ENCODE results near the gene SCRT2.

SCRT2 gene

DNA sequence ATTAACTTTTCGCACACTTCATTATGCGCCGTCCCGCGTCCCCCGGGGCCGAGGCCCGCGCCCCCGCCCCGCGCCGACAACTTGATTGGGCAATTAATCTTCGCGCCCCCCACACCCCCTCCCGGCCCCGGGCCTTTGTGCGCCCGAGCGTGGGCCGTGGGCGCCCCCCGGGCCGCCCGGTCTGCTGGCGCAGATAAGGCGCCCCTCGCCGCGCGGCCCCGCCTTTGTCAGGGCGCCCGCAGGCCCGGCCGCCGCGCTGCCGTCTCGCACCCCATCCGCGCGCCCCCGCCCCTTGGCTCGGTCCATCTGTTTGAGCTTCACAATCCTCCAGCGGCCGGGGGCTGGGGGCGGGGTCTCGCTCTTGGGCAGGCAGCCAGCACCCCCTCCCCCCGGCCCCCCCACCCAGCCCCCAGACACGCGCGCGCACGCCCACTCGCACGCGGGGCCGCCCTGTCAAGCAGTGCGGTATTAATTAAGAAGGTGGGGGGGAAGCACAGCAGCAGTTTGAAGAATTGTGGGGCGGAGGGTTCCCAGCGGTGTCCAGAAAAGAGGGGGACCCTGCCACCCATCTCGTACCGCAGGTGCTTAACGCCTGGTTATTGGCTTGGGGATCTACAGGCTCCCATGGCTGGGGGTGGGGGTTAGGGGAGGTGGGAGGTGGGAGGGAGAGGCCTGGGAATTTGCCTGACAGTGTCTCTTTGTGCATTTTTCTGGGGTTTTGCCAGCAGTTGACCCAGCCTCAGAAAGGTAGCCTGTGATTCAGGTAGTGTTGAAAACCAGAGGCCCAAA is 34.6 kb upstream of the SCRT2 start:
- Histone ChIP-seq H2AFZ (ENCODE audit: low read depth, low read length) (no peak overlapping the region), H4K8ac (ENCODE audit: low read length) (no peak overlapping the region), H3K9ac (ENCODE audit: low read length) (no peak overlapping the region), H3K36me3 (ENCODE audit: control insufficient read depth in 1 of 2, insufficient read depth in 2 of 2, low read depth in 1 of 2, low read length in 2 of 2) (no peaks in the 10 kb centered on the region), H3K27me3 (ENCODE audit: control insufficient read depth in 1 of 2, insufficient read depth in 1 of 2, low read length in 2 of 2) (peaks cover 47 to 60% of the 10 kb centered on the region in 2 experiments), H3K4ac (ENCODE audit: low read depth in 1 of 2, low read length in 2 of 2) (no peak overlapping the region), H4K91ac (ENCODE audit: low read length) (no peak overlapping the region), H2BK5ac (ENCODE audit: low read depth, low read length, poor library complexity, severe bottlenecking) (no peak overlapping the region), H3K4me1 (ENCODE audit: control insufficient read depth, insufficient read depth, low read depth, low read length) (no peaks in the 10 kb centered on the region), H3K4me2 (ENCODE audit: low read length, poor library complexity, severe bottlenecking) (no peak overlapping the region), H3K18ac (ENCODE audit: low read depth in 1 of 2, low read length in 2 of 2) (no peak overlapping the region), H2BK12ac (ENCODE audit: low read length in 2 of 2) (no peak overlapping the region), H3K14ac (ENCODE audit: low read length in 2 of 2) (no peak overlapping the region), H3K4me3 (ENCODE audit: insufficient read depth in 1 of 2, low read depth in 1 of 2, low read length in 2 of 2) (no peak overlapping the region), H3K27ac (ENCODE audit: low read length, poor library complexity, severe bottlenecking) (no peak overlapping the region), H3K79me1 (replicated peaks; ENCODE audit: low read length, poor library complexity, severe bottlenecking) (no peaks in the 10 kb centered on the region), H2BK15ac (ENCODE audit: low read depth, poor library complexity, severe bottlenecking) (no peak overlapping the region), H3K23ac (ENCODE audit: low read length in 2 of 2) (no peak overlapping the region), H3K9me3 (ENCODE audit: control insufficient read depth, low read length) (peaks cover 24% of the 10 kb centered on the region), H2BK120ac (ENCODE audit: low read depth, low read length) (no peak overlapping the region), H2AK5ac (ENCODE audit: low read length, severe bottlenecking) (no peak overlapping the region)
- 11% methylated on average over 58 of the region's 65 CpGs for WGBS
- DNase-seq, result no peak

GRCh38 chr20:709423-709822 is 33.8 kb upstream of the SCRT2 start:
- H3K9me3 ChIP-seq (ENCODE audit: control insufficient read depth, low read length), result peaks cover 21% of the 10 kb centered on the region
- 68% methylated on average over 20 of the region's 20 CpGs for WGBS
- H2BK12ac ChIP-seq (ENCODE audit: low read length in 2 of 2), result no peak overlapping the region
- no peak overlapping the region for H4K8ac ChIP-seq (ENCODE audit: low read length)
- H4K91ac ChIP-seq (ENCODE audit: low read length), result no peak overlapping the region
- no peaks in the 10 kb centered on the region for H3K4me1 ChIP-seq (ENCODE audit: control insufficient read depth, insufficient read depth, low read depth, low read length)
- no peak overlapping the region for H2BK5ac ChIP-seq (ENCODE audit: low read depth, low read length, poor library complexity, severe bottlenecking)
- H3K18ac ChIP-seq (ENCODE audit: low read depth in 1 of 2, low read length in 2 of 2), result no peak overlapping the region
- no peak for DNase-seq
- no peak overlapping the region for H3K4me2 ChIP-seq (ENCODE audit: low read length, poor library complexity, severe bottlenecking)
- H2BK120ac ChIP-seq (ENCODE audit: low read depth, low read length), result no peak overlapping the region
- H3K27ac ChIP-seq (ENCODE audit: low read length, poor library complexity, severe bottlenecking), result no peak overlapping the region
- no peak overlapping the region for H2AFZ ChIP-seq (ENCODE audit: low read depth, low read length)
- H2BK15ac ChIP-seq (ENCODE audit: low read depth, poor library complexity, severe bottlenecking), result no peak overlapping the region
- H3K9ac ChIP-seq (ENCODE audit: low read length), result no peak overlapping the region
- H3K27me3 ChIP-seq (ENCODE audit: control insufficient read depth in 1 of 2, insufficient read depth in 1 of 2, low read length in 2 of 2), result peaks cover 45 to 62% of the 10 kb centered on the region in 2 experiments
- no peak overlapping the region for H3K23ac ChIP-seq (ENCODE audit: low read length in 2 of 2)
- no peak overlapping the region for H3K4ac ChIP-seq (ENCODE audit: low read depth in 1 of 2, low read length in 2 of 2)
- H3K36me3 ChIP-seq (ENCODE audit: control insufficient read depth in 1 of 2, insufficient read depth in 2 of 2, low read depth in 1 of 2, low read length in 2 of 2), result no peaks in the 10 kb centered on the region
- H3K4me3 ChIP-seq (ENCODE audit: insufficient read depth in 1 of 2, low read depth in 1 of 2, low read length in 2 of 2), result no peak overlapping the region
- no peak overlapping the region for H3K14ac ChIP-seq (ENCODE audit: low read length in 2 of 2)
- no peak overlapping the region for H2AK5ac ChIP-seq (ENCODE audit: low read length, severe bottlenecking)
- no peaks in the 10 kb centered on the region for H3K79me1 ChIP-seq (replicated peaks; ENCODE audit: low read length, poor library complexity, severe bottlenecking)

DNA sequence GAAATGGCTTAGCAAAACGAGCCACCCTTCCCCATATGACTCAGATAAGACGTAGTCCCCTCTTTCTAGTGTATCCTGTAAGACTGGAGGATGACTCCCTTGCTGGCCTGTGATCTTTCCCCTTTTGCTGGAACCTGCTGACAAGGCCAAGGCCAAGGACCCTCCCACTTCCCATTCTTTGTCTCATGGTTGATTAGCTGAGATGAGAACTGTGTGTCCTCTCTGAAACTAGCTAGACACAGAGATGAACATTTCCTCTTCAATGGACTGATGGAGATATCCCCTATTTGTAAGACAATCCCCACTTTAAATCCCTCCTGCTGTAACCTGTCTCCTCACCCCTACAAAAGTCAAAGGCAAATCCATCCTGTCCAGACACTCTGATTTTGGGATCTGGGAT is 33.4 kb upstream of the SCRT2 start:
- no peak overlapping the region for H2BK120ac ChIP-seq (ENCODE audit: low read depth, low read length)
- H3K14ac ChIP-seq (ENCODE audit: low read length in 2 of 2), result no peak overlapping the region
- no peak overlapping the region for H3K4ac ChIP-seq (ENCODE audit: low read depth in 1 of 2, low read length in 2 of 2)
- DNase-seq, result no peak
- no peak overlapping the region for H2AK5ac ChIP-seq (ENCODE audit: low read length, severe bottlenecking)
- no peak overlapping the region for H3K23ac ChIP-seq (ENCODE audit: low read length in 2 of 2)
- H3K4me3 ChIP-seq (ENCODE audit: insufficient read depth in 1 of 2, low read depth in 1 of 2, low read length in 2 of 2), result no peak overlapping the region
- no peak overlapping the region for H2AFZ ChIP-seq (ENCODE audit: low read depth, low read length)
- H2BK12ac ChIP-seq (ENCODE audit: low read length in 2 of 2), result no peak overlapping the region
- H3K4me2 ChIP-seq (ENCODE audit: low read length, poor library complexity, severe bottlenecking), result no peak overlapping the region
- no peak overlapping the region for H4K8ac ChIP-seq (ENCODE audit: low read length)
- H3K27me3 ChIP-seq (ENCODE audit: control insufficient read depth in 1 of 2, insufficient read depth in 1 of 2, low read length in 2 of 2), result peaks cover 45 to 66% of the 10 kb centered on the region in 2 experiments
- no peaks in the 10 kb centered on the region for H3K4me1 ChIP-seq (ENCODE audit: control insufficient read depth, insufficient read depth, low read depth, low read length)
- no peak overlapping the region for H2BK15ac ChIP-seq (ENCODE audit: low read depth, poor library complexity, severe bottlenecking)
- H4K91ac ChIP-seq (ENCODE audit: low read length), result no peak overlapping the region
- H3K36me3 ChIP-seq (ENCODE audit: control insufficient read depth in 1 of 2, insufficient read depth in 2 of 2, low read depth in 1 of 2, low read length in 2 of 2), result no peaks in the 10 kb centered on the region
- H2BK5ac ChIP-seq (ENCODE audit: low read depth, low read length, poor library complexity, severe bottlenecking), result no peak overlapping the region
- H3K9ac ChIP-seq (ENCODE audit: low read length), result no peak overlapping the region
- WGBS, result 59% methylated on average over 2 of the region's 2 CpGs
- H3K27ac ChIP-seq (ENCODE audit: low read length, poor library complexity, severe bottlenecking), result no peak overlapping the region
- peaks cover 16% of the 10 kb centered on the region for H3K9me3 ChIP-seq (ENCODE audit: control insufficient read depth, low read length)
- no peaks in the 10 kb centered on the region for H3K79me1 ChIP-seq (replicated peaks; ENCODE audit: low read length, poor library complexity, severe bottlenecking)
- H3K18ac ChIP-seq (ENCODE audit: low read depth in 1 of 2, low read length in 2 of 2), result no peak overlapping the region

- no peak for DNase-seq
- H3K79me1 ChIP-seq (replicated peaks; ENCODE audit: low read length, poor library complexity, severe bottlenecking), result no peaks in the 10 kb centered on the region
- WGBS, result 87% methylated on average over 13 of the region's 13 CpGs
- H3K4me1 ChIP-seq (ENCODE audit: control insufficient read depth, insufficient read depth, low read depth, low read length), result no peaks in the 10 kb centered on the region
- no peak overlapping the region for H2BK5ac ChIP-seq (ENCODE audit: low read depth, low read length, poor library complexity, severe bottlenecking)
- H4K8ac ChIP-seq (ENCODE audit: low read length), result no peak overlapping the region
- H4K91ac ChIP-seq (ENCODE audit: low read length), result no peak overlapping the region
- H2BK15ac ChIP-seq (ENCODE audit: low read depth, poor library complexity, severe bottlenecking), result no peak overlapping the region
- H3K9me3 ChIP-seq (ENCODE audit: control insufficient read depth, low read length), result peaks cover 14% of the 10 kb centered on the region
- no peak overlapping the region for H3K23ac ChIP-seq (ENCODE audit: low read length in 2 of 2)
- no peak overlapping the region for H3K18ac ChIP-seq (ENCODE audit: low read depth in 1 of 2, low read length in 2 of 2)
- H3K27me3 ChIP-seq (ENCODE audit: control insufficient read depth in 1 of 2, insufficient read depth in 1 of 2, low read length in 2 of 2), result peaks cover 45 to 74% of the 10 kb centered on the region in 2 experiments
- no peak overlapping the region for H2BK120ac ChIP-seq (ENCODE audit: low read depth, low read length)
- no peak overlapping the region for H2AFZ ChIP-seq (ENCODE audit: low read depth, low read length)
- no peak overlapping the region for H2BK12ac ChIP-seq (ENCODE audit: low read length in 2 of 2)
- H2AK5ac ChIP-seq (ENCODE audit: low read length, severe bottlenecking), result no peak overlapping the region
- H3K14ac ChIP-seq (ENCODE audit: low read length in 2 of 2), result no peak overlapping the region
- no peak overlapping the region for H3K4ac ChIP-seq (ENCODE audit: low read depth in 1 of 2, low read length in 2 of 2)
- H3K4me3 ChIP-seq (ENCODE audit: insufficient read depth in 1 of 2, low read depth in 1 of 2, low read length in 2 of 2), result no peak overlapping the region
- no peaks in the 10 kb centered on the region for H3K36me3 ChIP-seq (ENCODE audit: control insufficient read depth in 1 of 2, insufficient read depth in 2 of 2, low read depth in 1 of 2, low read length in 2 of 2)
- H3K27ac ChIP-seq (ENCODE audit: low read length, poor library complexity, severe bottlenecking), result no peak overlapping the region
- no peak overlapping the region for H3K9ac ChIP-seq (ENCODE audit: low read length)
- H3K4me2 ChIP-seq (ENCODE audit: low read length, poor library complexity, severe bottlenecking), result no peak overlapping the region
Observed at GRCh38 chr20:707451-708110, 32.0 kb upstream of the SCRT2 start.

Data from mesenchymal stem cell (in vitro differentiated cells and primary cell).